Measurements from ENCODE around the gene KIRREL3.
"Not testable (repeated sequence)": the region's sequence is repeated elsewhere in the genome, so short reads cannot be mapped to it uniquely, and the experiment has no call there.

KIRREL3 gene

GRCh38 chr11:126384449-126385070 lies 616.0 kb downstream of the KIRREL3 start:
- no peak for TF ChIP-seq CTCF (IDR thresholded peaks at IDR 0.05; ENCODE audit: extremely low read depth, insufficient read depth, missing control alignments)
- in situ Hi-C loops (cut with MboI; ENCODE audit: low pct_unique_long_range_greater_than_20kb, low sequenced_read_pairs, unreplicated experiment): no loop called here
- DNase-seq (ENCODE audit: low spot score): no peak

GRCh38 chr11:126383339-126384335 lies 616.9 kb downstream of the KIRREL3 start:
- no peak for DNase-seq (ENCODE audit: low spot score)
- in situ Hi-C loops (cut with MboI; ENCODE audit: low pct_unique_long_range_greater_than_20kb, low sequenced_read_pairs, unreplicated experiment): no loop called here
- TF ChIP-seq CTCF (IDR thresholded peaks at IDR 0.05; ENCODE audit: extremely low read depth, insufficient read depth, missing control alignments): no peak

- DNase-seq (ENCODE audit: low spot score); in situ Hi-C loops (cut with MboI; ENCODE audit: low pct_unique_long_range_greater_than_20kb, low sequenced_read_pairs, unreplicated experiment): not testable (repeated sequence)
These were observed 617.9 kb downstream of the KIRREL3 start for GRCh38 chr11:126382641-126383040.

GRCh38 chr11:126381960-126382359 lies 618.6 kb downstream of the KIRREL3 start:
- DNase-seq (ENCODE audit: low spot score); in situ Hi-C loops (cut with MboI; ENCODE audit: low pct_unique_long_range_greater_than_20kb, low sequenced_read_pairs, unreplicated experiment): not testable (repeated sequence)

- in situ Hi-C loops (cut with MboI; ENCODE audit: low pct_unique_long_range_greater_than_20kb, low sequenced_read_pairs, unreplicated experiment): no loop called here
- DNase-seq (ENCODE audit: low spot score): no peak
- no peak for TF ChIP-seq CTCF (IDR thresholded peaks at IDR 0.05; ENCODE audit: extremely low read depth, insufficient read depth, missing control alignments)
These were observed 619.7 kb downstream of the KIRREL3 start for GRCh38 chr11:126380909-126381308.

GRCh38 chr11:126378763-126379162 lies 621.8 kb downstream of the KIRREL3 start:
- no peak for TF ChIP-seq CTCF (IDR thresholded peaks at IDR 0.05; ENCODE audit: extremely low read depth, insufficient read depth, missing control alignments)
- in situ Hi-C loops (cut with MboI; ENCODE audit: low pct_unique_long_range_greater_than_20kb, low sequenced_read_pairs, unreplicated experiment): no loop called here
- DNase-seq (ENCODE audit: low spot score): no peak

GRCh38 chr11:126375726-126376125 lies 624.8 kb downstream of the KIRREL3 start:
- in situ Hi-C loops (cut with MboI; ENCODE audit: low pct_unique_long_range_greater_than_20kb, low sequenced_read_pairs, unreplicated experiment): no loop called here
- no peak for DNase-seq (ENCODE audit: low spot score)

GRCh38 chr11:126374562-126375300 lies 625.8 kb downstream of the KIRREL3 start:
- in situ Hi-C loops (cut with MboI; ENCODE audit: low pct_unique_long_range_greater_than_20kb, low sequenced_read_pairs, unreplicated experiment); DNase-seq (ENCODE audit: low spot score): not testable (repeated sequence)

More at GRCh38 chr11:126375726-126376125, 624.8 kb downstream of the KIRREL3 start:
- no peak for TF ChIP-seq CTCF (IDR thresholded peaks at IDR 0.05; ENCODE audit: extremely low read depth, insufficient read depth, missing control alignments)

- in situ Hi-C loops (cut with MboI; ENCODE audit: low pct_unique_long_range_greater_than_20kb, low sequenced_read_pairs, unreplicated experiment): not testable (repeated sequence)
These were observed 627.0 kb downstream of the KIRREL3 start for GRCh38 chr11:126373389-126374066.

More at GRCh38 chr11:126373389-126374066, 627.0 kb downstream of the KIRREL3 start:
- not testable (repeated sequence) for DNase-seq (ENCODE audit: low spot score)

Measured in GM13977 (cell line).